ENCODE measurements around the gene TROAP. TPM values are rescaled to one million over a fixed set of nuclear protein-coding genes. Genes with fewer than 3 reads are reported as not detected.
A peak's percentile ranks its signal among the peaks of the same experiment; 100 is the strongest.

Gene TROAP
- total and polyA plus RNA-seq, 9 of the 15 experiments (the other 6 are each of a cell fraction or from before 2014, with no cell fraction given), result 46.4 to 171 (median 59.8) TPM

DNA sequence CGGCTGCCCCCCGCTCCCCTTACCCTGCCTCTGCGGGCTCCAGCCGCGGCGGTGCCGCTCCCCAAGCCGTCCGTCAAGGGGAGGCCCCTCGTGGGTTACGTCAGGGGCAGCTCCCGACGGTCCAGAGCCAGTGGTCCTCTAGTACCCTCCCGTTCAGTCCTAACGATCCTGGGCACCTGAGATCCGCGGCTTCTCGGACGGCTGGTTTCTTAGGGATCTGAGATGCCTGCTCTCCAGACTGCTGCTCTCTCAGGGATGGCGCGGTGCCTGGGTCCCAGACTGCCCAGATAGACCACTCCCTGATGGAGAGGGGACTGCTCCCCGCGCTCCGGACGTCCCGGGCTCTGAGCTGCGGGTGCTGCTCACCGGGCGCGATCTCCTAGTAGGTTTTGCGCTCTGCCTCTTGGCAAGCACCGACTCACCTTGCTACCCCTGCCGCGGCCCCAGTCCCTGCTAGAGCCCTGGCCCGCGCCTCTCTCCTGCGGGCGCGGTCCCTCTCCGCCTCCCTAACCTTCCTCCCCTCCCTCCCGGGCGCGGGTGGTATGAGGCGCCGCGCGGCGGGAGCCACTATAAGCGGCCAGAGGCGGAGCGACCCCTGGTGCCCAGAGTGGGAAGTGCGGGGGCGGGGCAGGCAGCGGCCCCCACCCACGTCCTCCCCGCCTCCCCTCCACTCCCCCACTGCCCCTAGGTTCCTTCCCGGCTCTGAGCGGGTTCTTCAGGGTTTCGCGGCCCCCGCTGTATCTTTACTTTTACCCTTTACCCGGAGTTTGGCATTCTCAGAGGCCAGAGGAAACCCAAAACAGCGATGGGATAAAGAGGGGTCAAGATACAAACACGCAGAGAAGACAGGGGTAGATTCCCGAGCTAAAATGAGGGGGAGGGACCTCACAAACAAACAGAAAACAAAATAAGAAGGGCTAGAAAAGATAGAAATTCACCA, 13.9 kb downstream of the TROAP start, which contains the start of gene C1QL4 (continued):
- TF ChIP-seq ZNF707 (CRISPR knock-in tag; conservative IDR thresholded peaks at IDR 0.05) (no peak), RB1 (IDR thresholded peaks at IDR 0.05; ENCODE audit: low read depth) (peak; percentile 92), ETV1 (tag; conservative IDR thresholded peaks at IDR 0.05; ENCODE audit: low read depth) (no peak), ZBTB8A (IDR thresholded peaks at IDR 0.05; ENCODE audit: partially characterized antibody) (no peak), TBP (optimal IDR thresholded peaks at IDR 0.05; ENCODE audit: low read depth, low read length) (peak; percentile 93), ZNF76 (CRISPR knock-in tag; IDR thresholded peaks at IDR 0.05; ENCODE audit: borderline replicate concordance) (no peak), ZFX (CRISPR knock-in tag; IDR thresholded peaks at IDR 0.05) (peak; percentile 43; the same call in 1 of the 2 replicates), STAG1 (CRISPR knock-in tag; IDR thresholded peaks at IDR 0.05; ENCODE audit: borderline replicate concordance) (peak; percentile 15; the same call in 1 of the 2 replicates), TAF1 (IDR thresholded peaks at IDR 0.05; ENCODE audit: control insufficient read depth, extremely low read depth, insufficient read depth, low read length, severe bottlenecking) (peak; percentile 14), NONO (IDR thresholded peaks at IDR 0.05; ENCODE audit: low read depth in 2 of 2, low read length in 1 of 2) (no peak), TCFL5 (CRISPR knock-in tag; conservative IDR thresholded peaks at IDR 0.05) (no peak), SP1 (CRISPR knock-in tag; IDR thresholded peaks at IDR 0.05) (peak; percentile 82), LCOR (CRISPR knock-in tag; IDR thresholded peaks at IDR 0.05) (peak; percentile 69; the same call in 1 of the 2 replicates), ZFPM2 (CRISPR knock-in tag; IDR thresholded peaks at IDR 0.05) (no peak), ZNF408 (CRISPR knock-in tag; IDR thresholded peaks at IDR 0.05; ENCODE audit: low read depth) (no peak), NR2C1 (IDR thresholded peaks at IDR 0.05) (no peak), NR2C1 (tag; IDR thresholded peaks at IDR 0.05) (no peak), MECOM (CRISPR knock-in tag; IDR thresholded peaks at IDR 0.05) (no peak)
- TF ChIP-seq, protein P1, sequence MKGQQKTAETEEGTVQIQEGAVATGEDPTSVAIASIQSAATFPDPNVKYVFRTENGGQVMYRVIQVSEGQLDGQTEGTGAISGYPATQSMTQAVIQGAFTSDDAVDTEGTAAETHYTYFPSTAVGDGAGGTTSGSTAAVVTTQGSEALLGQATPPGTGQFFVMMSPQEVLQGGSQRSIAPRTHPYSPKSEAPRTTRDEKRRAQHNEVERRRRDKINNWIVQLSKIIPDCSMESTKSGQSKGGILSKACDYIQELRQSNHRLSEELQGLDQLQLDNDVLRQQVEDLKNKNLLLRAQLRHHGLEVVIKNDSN (CRISPR knock-in tag; IDR thresholded peaks at IDR 0.05), result peak; percentile 30; the same call in 1 of the 2 replicates
- TF ChIP-seq, protein P2, sequence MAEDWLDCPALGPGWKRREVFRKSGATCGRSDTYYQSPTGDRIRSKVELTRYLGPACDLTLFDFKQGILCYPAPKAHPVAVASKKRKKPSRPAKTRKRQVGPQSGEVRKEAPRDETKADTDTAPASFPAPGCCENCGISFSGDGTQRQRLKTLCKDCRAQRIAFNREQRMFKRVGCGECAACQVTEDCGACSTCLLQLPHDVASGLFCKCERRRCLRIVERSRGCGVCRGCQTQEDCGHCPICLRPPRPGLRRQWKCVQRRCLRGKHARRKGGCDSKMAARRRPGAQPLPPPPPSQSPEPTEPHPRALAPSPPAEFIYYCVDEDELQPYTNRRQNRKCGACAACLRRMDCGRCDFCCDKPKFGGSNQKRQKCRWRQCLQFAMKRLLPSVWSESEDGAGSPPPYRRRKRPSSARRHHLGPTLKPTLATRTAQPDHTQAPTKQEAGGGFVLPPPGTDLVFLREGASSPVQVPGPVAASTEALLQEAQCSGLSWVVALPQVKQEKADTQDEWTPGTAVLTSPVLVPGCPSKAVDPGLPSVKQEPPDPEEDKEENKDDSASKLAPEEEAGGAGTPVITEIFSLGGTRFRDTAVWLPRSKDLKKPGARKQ (CRISPR knock-in tag; IDR thresholded peaks at IDR 0.05), result no peak
- TF ChIP-seq, protein P3, sequence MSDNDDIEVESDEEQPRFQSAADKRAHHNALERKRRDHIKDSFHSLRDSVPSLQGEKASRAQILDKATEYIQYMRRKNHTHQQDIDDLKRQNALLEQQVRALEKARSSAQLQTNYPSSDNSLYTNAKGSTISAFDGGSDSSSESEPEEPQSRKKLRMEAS (CRISPR knock-in tag; IDR thresholded peaks at IDR 0.05), result peak; percentile 40
- TF ChIP-seq, protein P4, sequence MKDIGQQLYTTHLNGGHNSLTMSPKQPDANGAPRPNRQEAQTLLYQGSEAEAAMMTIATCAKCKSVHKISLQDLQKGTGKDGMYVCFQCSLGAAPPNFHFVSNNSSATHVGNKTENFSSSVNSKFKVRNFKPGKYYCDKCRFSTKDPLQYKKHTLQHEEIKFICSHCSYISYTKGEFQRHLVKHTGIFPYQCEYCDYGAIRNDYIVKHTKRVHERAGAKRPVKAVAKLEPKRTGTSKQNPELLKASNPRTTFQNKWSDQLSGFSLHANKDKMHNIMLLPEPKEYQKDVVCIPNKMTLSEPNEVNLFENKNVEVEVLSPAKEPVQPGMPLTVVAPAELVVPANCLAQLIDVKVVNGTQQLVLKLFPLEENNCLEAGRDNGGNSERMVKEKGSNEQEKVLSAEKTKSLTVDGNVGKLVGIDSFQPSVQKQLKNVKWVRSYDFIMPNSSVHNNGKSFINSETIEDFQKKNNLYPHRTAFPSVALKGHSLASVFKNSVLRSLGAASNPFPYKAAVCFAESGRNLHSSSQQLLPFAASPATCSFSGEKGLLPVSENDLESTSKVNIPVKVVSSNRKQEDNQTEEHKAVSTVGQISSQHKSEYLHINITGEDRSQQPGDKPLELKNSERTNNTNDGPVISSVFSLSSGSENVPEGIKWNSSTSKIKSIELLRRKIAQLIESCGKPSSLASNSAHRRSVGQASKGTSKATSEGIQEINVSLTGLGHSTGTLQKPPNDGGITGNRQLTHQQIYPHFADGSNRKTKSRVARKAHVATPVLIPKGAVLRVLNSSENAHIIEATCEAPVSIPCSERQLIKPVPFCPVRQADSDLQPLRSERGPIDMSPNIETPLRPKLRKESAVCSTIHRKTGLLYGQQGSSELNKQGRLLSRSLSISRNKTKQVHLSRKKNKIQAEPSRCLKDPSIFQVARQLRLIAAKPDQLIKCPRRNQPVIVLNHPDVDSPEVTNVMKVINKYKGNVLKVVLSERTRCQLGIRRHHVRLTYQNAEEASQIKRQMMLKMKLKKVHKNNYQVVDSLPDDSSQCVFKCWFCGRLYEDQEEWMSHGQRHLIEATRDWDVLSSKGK (CRISPR knock-in tag; IDR thresholded peaks at IDR 0.05), result no peak

Measured in K562 (cell line).